ENCODE data around the gene SCYL2. TPM values are rescaled to one million over a fixed set of nuclear protein-coding genes. Genes with fewer than 3 reads are reported as not detected.
"Not testable (repeated sequence)": the region's sequence is repeated elsewhere in the genome, so short reads cannot be mapped to it uniquely, and the experiment has no call there.

SCYL2 gene
- total and polyA plus RNA-seq, 12 donors: 12.1 to 54.6 (median 41.7) TPM

GRCh38 chr12:100289038-100289437 is 22.1 kb downstream of the SCYL2 start:
- H3K27me3 ChIP-seq: no peaks in the 10 kb centered on the region
- no peak overlapping the region for H3K4me3 ChIP-seq
- no peak for DNase-seq
- no peak for TF ChIP-seq POLR2A (IDR thresholded peaks at IDR 0.05)
- no peak for TF ChIP-seq CTCF (IDR thresholded peaks at IDR 0.05)
- no peak overlapping the region for H3K27ac ChIP-seq
- intact Hi-C loops (cut with DNase I): no loop called here
- no peaks in the 10 kb centered on the region for H3K4me1 ChIP-seq (replicated peaks in 1 of 2)
- WGBS, 4 donors: 68 to 75% (median 72%) methylated on average over 5 of the region's 5 CpGs
- H3K36me3 ChIP-seq (replicated peaks in 1 of 2): no peaks in the 10 kb centered on the region
- H3K9me3 ChIP-seq (replicated peaks in 1 of 3): no peaks in the 10 kb centered on the region

GRCh38 chr12:100290016-100290415 is 23.0 kb downstream of the SCYL2 start:
- H3K27me3 ChIP-seq: no peaks in the 10 kb centered on the region
- H3K9me3 ChIP-seq (replicated peaks in 1 of 3): no peaks in the 10 kb centered on the region
- TF ChIP-seq CTCF (IDR thresholded peaks at IDR 0.05) (no peak), POLR2A (IDR thresholded peaks at IDR 0.05) (no peak)
- no peak overlapping the region for H3K4me3 ChIP-seq
- no peaks in the 10 kb centered on the region for H3K36me3 ChIP-seq (replicated peaks in 1 of 2)
- intact Hi-C loops (cut with DNase I): no loop called here
- WGBS, 4 donors: 86 to 92% (median 89%) methylated on average over 3 of the region's 3 CpGs
- H3K27ac ChIP-seq: no peak overlapping the region
- no peak for DNase-seq
- no peaks in the 10 kb centered on the region for H3K4me1 ChIP-seq (replicated peaks in 1 of 2)

GRCh38 chr12:100293017-100293416 is 26.0 kb downstream of the SCYL2 start:
- DNase-seq: no peak
- H3K36me3 ChIP-seq (replicated peaks in 1 of 2): no peaks in the 10 kb centered on the region
- intact Hi-C loops (cut with DNase I): no loop called here
- H3K27me3 ChIP-seq: no peaks in the 10 kb centered on the region
- H3K27ac ChIP-seq: no peak overlapping the region
- 97 to 100% (median 100%) methylated on average over 1 of the region's 1 CpG for WGBS, 4 donors
- H3K9me3 ChIP-seq (replicated peaks in 1 of 3): no peaks in the 10 kb centered on the region
- TF ChIP-seq CTCF (IDR thresholded peaks at IDR 0.05) (no peak), POLR2A (IDR thresholded peaks at IDR 0.05) (no peak)
- H3K4me1 ChIP-seq (replicated peaks in 1 of 2): peaks cover 8 to 13% of the 10 kb centered on the region in 2 donors
- no peak overlapping the region for H3K4me3 ChIP-seq

GRCh38 chr12:100294366-100294765 is 27.4 kb downstream of the SCYL2 start:
- H3K9me3 ChIP-seq (replicated peaks in 1 of 3); H3K27ac ChIP-seq; H3K36me3 ChIP-seq (replicated peaks in 1 of 2); H3K4me3 ChIP-seq; DNase-seq; intact Hi-C loops (cut with DNase I); H3K27me3 ChIP-seq: not testable (repeated sequence)
- peaks cover 8 to 13% of the 10 kb centered on the region in 2 donors for H3K4me1 ChIP-seq (replicated peaks in 1 of 2)
- WGBS, 4 donors: 93 to 100% methylated on average over 3 to 21 of the region's 24 CpGs; no CpG with 5 or more reads in 2 of the 4 donors

GRCh38 chr12:100295764-100296555 is 29.0 kb downstream of the SCYL2 start:
- peak overlapping the region in 3 of 5 donors; percentile 14 to 66 (median 38) for H3K27ac ChIP-seq

More at GRCh38 chr12:100295764-100296555, 29.0 kb downstream of the SCYL2 start:
- no peak for TF ChIP-seq POLR2A (IDR thresholded peaks at IDR 0.05)
- TF ChIP-seq CTCF (IDR thresholded peaks at IDR 0.05): no peak
- WGBS, 4 donors: 42 to 66% (median 57%) methylated on average over 4 of the region's 4 CpGs
- no peaks in the 10 kb centered on the region for H3K9me3 ChIP-seq (replicated peaks in 1 of 3)
- intact Hi-C loops (cut with DNase I): no loop called here
- peak in 1 of 7 donors; percentile 29 for DNase-seq
- no peak overlapping the region for H3K4me3 ChIP-seq
- no peaks in the 10 kb centered on the region for H3K27me3 ChIP-seq
- H3K4me1 ChIP-seq (replicated peaks in 1 of 2): peaks cover 8 to 13% of the 10 kb centered on the region in 2 donors
- peaks cover 0 to 6% of the 10 kb centered on the region in 2 donors for H3K36me3 ChIP-seq (replicated peaks in 1 of 2)

Measured in adrenal gland (tissue), 12 donors.